Glomerular visceral epithelial cell (primary cell): ENCODE measurements around the gene GPR146.

Experiments
- DNase-seq: peaks from one replicate; pipeline ENCODE4 v3.0.0-alpha.2; 2016; ENCODE audit errors: extremely low spot score

GPR146 gene

GRCh38 chr7:1076184-1077072 is 32.1 kb downstream of the GPR146 start:
- DNase-seq: no peak

GRCh38 chr7:1078519-1078918 is 34.2 kb downstream of the GPR146 start:
- DNase-seq: no peak

GRCh38 chr7:1078985-1079384 is 34.6 kb downstream of the GPR146 start:
- no peak for DNase-seq

- DNase-seq: no peak
These were observed 35.2 kb downstream of the GPR146 start for GRCh38 chr7:1079546-1079945.

- no peak for DNase-seq
These were observed 36.0 kb downstream of the GPR146 start for GRCh38 chr7:1080252-1080920.

- DNase-seq: no peak
These were observed 36.5 kb downstream of the GPR146 start for GRCh38 chr7:1080921-1081255.

- DNase-seq: no peak
These were observed 37.0 kb downstream of the GPR146 start for GRCh38 chr7:1081336-1081735.

GRCh38 chr7:1081931-1082401 is 37.6 kb downstream of the GPR146 start:
- no peak for DNase-seq

- DNase-seq: no peak
These were observed 39.6 kb downstream of the GPR146 start for GRCh38 chr7:1083729-1084657.

GRCh38 chr7:1085266-1085665 is 40.9 kb downstream of the GPR146 start:
- DNase-seq: no peak

GRCh38 chr7:1085910-1086421 is 41.6 kb downstream of the GPR146 start:
- DNase-seq: peak; percentile 40

GRCh38 chr7:1086588-1087464 is 42.5 kb downstream of the GPR146 start:
- peak; percentile 73 for DNase-seq

GRCh38 chr7:1087465-1087814 is 43.1 kb downstream of the GPR146 start:
- no peak for DNase-seq

GRCh38 chr7:1087952-1088920 is 43.9 kb downstream of the GPR146 start, which contains the start of gene GPER1:
TSS of gene GPER1 (plus strand) at chr7:1088113. CDS start at chr7:1091729, 3,616 bp downstream.
- peak; percentile 66 for DNase-seq

GRCh38 chr7:1090236-1090635 is 45.9 kb downstream of the GPR146 start:
- DNase-seq: no peak

- peak; percentile 59 for DNase-seq
These were observed 46.6 kb downstream of the GPR146 start for GRCh38 chr7:1090686-1091643.

- DNase-seq: no peak
These were observed 47.3 kb downstream of the GPR146 start for GRCh38 chr7:1091644-1092027.

GRCh38 chr7:1092161-1092632 is 47.9 kb downstream of the GPR146 start:
- DNase-seq: no peak
